Spleen (tissue), 11 donors: ENCODE results near the gene IL17B. TPM values are rescaled to one million over a fixed set of nuclear protein-coding genes. Genes with fewer than 3 reads are reported as not detected.

Source experiments
- DNase-seq: peaks from one replicate; pipeline ENCODE4 v3.0.0-alpha.2; 2020
- H3K27ac ChIP-seq, 8 donors: fragments of 200-600 bp; sonication (generic) in 7 of 8; 1 replicate in 4 of 8; 2 replicates in 4 of 8; pipeline versions ENCODE4 v1.5.0 to v1.8.0; 2016 to 2021; ENCODE audit warnings: inconsistent platforms in 4 of 8, mild to moderate bottlenecking in 4 of 8, moderate library complexity in 1 of 8
- H3K27me3 ChIP-seq, 7 donors: fragments of 200-600 bp; sonication (generic) in 6 of 7; replicated peaks in 1 of 7; 1 replicate in 4 of 7; 2 replicates in 3 of 7; pipeline versions ENCODE4 v1.5.0 to v1.8.0; 2016 to 2021; ENCODE audit warnings: inconsistent platforms in 3 of 7, mild to moderate bottlenecking in 1 of 7
- H3K36me3 ChIP-seq, 6 donors: fragments of 200-600 bp; sonication (generic) in 5 of 6; 1 replicate in 4 of 6; 2 replicates in 2 of 6; pipeline versions ENCODE4 v1.5.0 to v1.8.0; 2016 to 2021; ENCODE audit warnings: inconsistent platforms in 2 of 6
- H3K4me1 ChIP-seq, 6 donors: fragments of 200-600 bp; sonication (generic) in 5 of 6; 1 replicate in 3 of 6; 2 replicates in 3 of 6; pipeline versions ENCODE4 v1.5.0 to v1.8.0; 2016 to 2021; ENCODE audit warnings: inconsistent platforms in 3 of 6
- H3K4me3 ChIP-seq, 8 donors: fragments of 200-600 bp; sonication (generic) in 7 of 8; 1 replicate in 4 of 8; 2 replicates in 4 of 8; pipeline versions ENCODE4 v1.5.0 to v1.8.0; 2016 to 2021; ENCODE audit warnings: inconsistent platforms in 4 of 8, mild to moderate bottlenecking in 4 of 8, moderate library complexity in 2 of 8
- H3K9me3 ChIP-seq, 8 donors: fragments of 200-600 bp; sonication (generic) in 7 of 8; 1 replicate in 4 of 8; 2 replicates in 4 of 8; pipeline versions ENCODE4 v1.5.0 to v1.8.0; 2016 to 2021; ENCODE audit warnings: inconsistent platforms in 4 of 8
- CTCF ChIP-seq, 11 experiments: fragments of 200-600 bp in 7 of 11; fragments of 450-650 bp in 4 of 11; sonication (generic) in 4 of 11; IDR thresholded peaks in 8 of 11; conservative IDR thresholded peaks in 3 of 11; 1 replicate in 7 of 11; 2 replicates in 4 of 11; pipeline versions ENCODE4 v1.4.0 to v1.8.0; 2016 to 2021; ENCODE audit warnings: antibody characterized with exemption in 11 of 11, inconsistent platforms in 4 of 11, mild to moderate bottlenecking in 1 of 11
- POLR2A ChIP-seq, 3 donors: fragments of 450-650 bp; IDR thresholded peaks; one replicate each; pipeline ENCODE4 v1.5.1; 2017; ENCODE audit warnings: antibody characterized with exemption in 3 of 3, mild to moderate bottlenecking in 1 of 3
- POLR2AphosphoS5 ChIP-seq, 3 donors: sonication (generic); formaldehyde crosslinking; IDR thresholded peaks; one replicate each; pipeline ENCODE4 v1.5.1; 2017; ENCODE audit warnings: antibody characterized with exemption in 3 of 3
- WGBS, 5 donors: extraction: QIAGEN DNeasy Blood & Tissue Kit in 3 of 5; methylation state at CpG; one replicate each; pipeline versions ENCODE4 v1.1.5 to v1.1.7; 2013 to 2018; 5-methylcytosine and 5-hydroxymethylcytosine counted together
- intact Hi-C: fragments of 100-400 bp; cut with DNase I; formaldehyde crosslinking; loops from one replicate; pipeline ENCODE4 v1.15.0; 2023; ENCODE audit warnings: low total_unique reads
- polyA plus RNA-seq, 3 donors: library from polyadenylated mRNA; stranded (reverse); fragments of 200-250 nt; gene quantifications; one replicate each; pipeline ENCODE4 v1.2.1, GENCODE V29; 2013
- total RNA-seq, 7 donors: library from RNA; depleted of rRNA in 3 of 7; stranded (reverse); fragments of >200 nt in 3 of 7; fragmentation: NEBNext Ultra II Directional in 4 of 7; extraction: Animal tissue kit (Norgen Biotek cat#: 25700) in 4 of 7; gene quantifications; one replicate each; pipeline versions ENCODE4 v1.1.0 to v1.2.1, GENCODE V29; 2016 to 2021
- donor health status: healthy with polysubstance abuse.
- donor health status: DM: no; HTN: no; CAD: no; lungs with moderate emphysema.
- donor health status: DM: no; HTN: no; CAD: no.
- donor health status: Bipolar disorder and iron deficiency.
- donor health status: healthy.
- donor health status: DM: no; HTN: no; CAD: no.
- donor health status: DM: yes; HTN: yes; CAD: no.

IL17B gene
- total and polyA plus RNA-seq, 10 donors: 0.30 to 1.4 (median 0.60) TPM; not detected in 4

GRCh38 chr5:149349382-149349781, 29.7 kb downstream of the IL17B start:
- TF ChIP-seq CTCF (IDR thresholded peaks at IDR 0.05 in 8 of 11, conservative IDR thresholded peaks at IDR 0.05 in 3 of 11) (no peak), POLR2A (IDR thresholded peaks at IDR 0.05) (no peak), POLR2AphosphoS5 (IDR thresholded peaks at IDR 0.05) (no peak)
- peaks cover 0 to 72% (median 53%) of the 10 kb centered on the region in 6 donors for H3K36me3 ChIP-seq
- no peaks in the 10 kb centered on the region for H3K27me3 ChIP-seq
- DNase-seq: no peak
- peaks cover 11 to 73% (median 30%) of the 10 kb centered on the region in 6 donors for H3K4me1 ChIP-seq
- H3K4me3 ChIP-seq: no peak overlapping the region
- H3K27ac ChIP-seq: peak overlapping the region in 1 of 8 donors; percentile 55
- intact Hi-C loops: no loop called here
- H3K9me3 ChIP-seq: no peaks in the 10 kb centered on the region
- WGBS, 5 donors: 90 to 96% (median 91%) methylated on average over 4 of the region's 4 CpGs

- Histone ChIP-seq H3K27me3 (no peaks in the 10 kb centered on the region), H3K4me3 (no peak overlapping the region), H3K4me1 (peaks cover 12 to 77% (median 35%) of the 10 kb centered on the region in 6 donors), H3K36me3 (peaks cover 0 to 63% (median 46%) of the 10 kb centered on the region in 6 donors), H3K27ac (peak overlapping the region in 4 of 8 donors; percentile 28 to 55 (median 44)), H3K9me3 (no peaks in the 10 kb centered on the region)
- intact Hi-C loops: no loop called here
- no peak for DNase-seq
- no peak for TF ChIP-seq POLR2A (IDR thresholded peaks at IDR 0.05)
- 55 to 64% (median 58%) methylated on average over 1 of the region's 1 CpG for WGBS, 5 donors
These were observed 30.6 kb downstream of the IL17B start for GRCh38 chr5:149348518-149348917.

GRCh38 chr5:149345892-149346222, 33.2 kb downstream of the IL17B start:
- peak overlapping the region; percentile 76 to 91 (median 82) for H3K4me3 ChIP-seq
- no peak for DNase-seq
- H3K9me3 ChIP-seq: no peaks in the 10 kb centered on the region
- intact Hi-C loops: no loop called here
- WGBS, 5 donors: 1 to 3% (median 2%) methylated on average over 11 of the region's 11 CpGs
- peak overlapping the region; percentile 66 to 88 (median 79) for H3K27ac ChIP-seq
- peaks cover 0 to 37% (median 28%) of the 10 kb centered on the region in 6 donors for H3K36me3 ChIP-seq
- H3K27me3 ChIP-seq: no peaks in the 10 kb centered on the region
- H3K4me1 ChIP-seq: peaks cover 12 to 59% (median 35%) of the 10 kb centered on the region in 6 donors
- no peak for TF ChIP-seq POLR2A (IDR thresholded peaks at IDR 0.05)
- TF ChIP-seq CTCF (IDR thresholded peaks at IDR 0.05 in 8 of 11, conservative IDR thresholded peaks at IDR 0.05 in 3 of 11): no peak
- TF ChIP-seq POLR2AphosphoS5 (IDR thresholded peaks at IDR 0.05): no peak

- H3K27ac ChIP-seq: peak within 1 kb of the TSS; percentile 66 to 88 (median 79)
- no peaks in the 10 kb centered on the region for H3K27me3 ChIP-seq
- intact Hi-C loops: no loop called here
- WGBS, 5 donors: 1 to 2% (median 1%) methylated on average over 44 to 54 of the region's 54 CpGs
- peak; percentile 96 for DNase-seq
- TF ChIP-seq POLR2A (IDR thresholded peaks at IDR 0.05) (peak in 1 of 3 donors; percentile 6), POLR2AphosphoS5 (IDR thresholded peaks at IDR 0.05) (peak; percentile 92 to 96 (median 96)), CTCF (IDR thresholded peaks at IDR 0.05 in 8 of 11, conservative IDR thresholded peaks at IDR 0.05 in 3 of 11) (peak in 3 of 11 experiments; percentile 8 to 43 (median 8))
- H3K9me3 ChIP-seq: no peaks in the 10 kb centered on the region
- H3K36me3 ChIP-seq: peaks cover 0 to 32% (median 22%) of the 10 kb centered on the region in 6 donors
- peak within 1 kb of the TSS; percentile 76 to 91 (median 82) for H3K4me3 ChIP-seq
- H3K4me1 ChIP-seq: peaks cover 12 to 55% (median 35%) of the 10 kb centered on the region in 6 donors
These were observed 33.8 kb downstream of the IL17B start, which contains the start of gene GRPEL2 for GRCh38 chr5:149345147-149345891. Gene GRPEL2, plus strand, starts transcription at chr5:149345499. Its CDS starts 41 bp downstream, at chr5:149345540.
